Fibroblast of lung (primary cell): Measurements from ENCODE around the gene PKD1L1.

Experiments
- EZH2 ChIP-seq: IDR thresholded peaks from 2 replicates; pipeline ENCODE4 v1.5.1; 2012; ENCODE audit warnings: low read length, control low read depth, mild to moderate bottlenecking; ENCODE audit errors: missing control alignments
- TF ChIP-seq, protein P1 (sequence below), 2 donors: IDR thresholded peaks in 1 of 2; conservative IDR thresholded peaks in 1 of 2; 1 replicate in 1 of 2; 2 replicates in 1 of 2; pipeline ENCODE4 v1.5.1; 2011 to 2012; ENCODE audit warnings: low read length in 2 of 2, control low read depth in 1 of 2, inconsistent platforms in 1 of 2, low read depth in 1 of 2, mild to moderate bottlenecking in 1 of 2

DNA sequence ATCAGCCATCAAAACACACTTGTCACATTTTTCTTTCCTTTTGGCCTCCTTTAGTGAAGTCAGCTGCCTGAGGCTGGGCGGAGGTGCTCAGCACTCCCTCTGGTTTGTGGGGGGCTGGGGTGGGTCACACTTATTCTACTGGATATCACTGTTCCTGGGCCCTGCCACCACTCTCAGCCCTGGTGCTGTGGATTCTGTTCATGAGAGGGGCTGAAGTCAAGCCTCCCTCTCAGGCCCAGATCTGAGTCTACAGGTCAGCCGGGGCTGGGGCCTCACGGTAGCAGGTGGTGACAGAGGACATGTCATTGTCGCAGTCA, 185.6 kb downstream of the PKD1L1 start:
- TF ChIP-seq, protein P1, sequence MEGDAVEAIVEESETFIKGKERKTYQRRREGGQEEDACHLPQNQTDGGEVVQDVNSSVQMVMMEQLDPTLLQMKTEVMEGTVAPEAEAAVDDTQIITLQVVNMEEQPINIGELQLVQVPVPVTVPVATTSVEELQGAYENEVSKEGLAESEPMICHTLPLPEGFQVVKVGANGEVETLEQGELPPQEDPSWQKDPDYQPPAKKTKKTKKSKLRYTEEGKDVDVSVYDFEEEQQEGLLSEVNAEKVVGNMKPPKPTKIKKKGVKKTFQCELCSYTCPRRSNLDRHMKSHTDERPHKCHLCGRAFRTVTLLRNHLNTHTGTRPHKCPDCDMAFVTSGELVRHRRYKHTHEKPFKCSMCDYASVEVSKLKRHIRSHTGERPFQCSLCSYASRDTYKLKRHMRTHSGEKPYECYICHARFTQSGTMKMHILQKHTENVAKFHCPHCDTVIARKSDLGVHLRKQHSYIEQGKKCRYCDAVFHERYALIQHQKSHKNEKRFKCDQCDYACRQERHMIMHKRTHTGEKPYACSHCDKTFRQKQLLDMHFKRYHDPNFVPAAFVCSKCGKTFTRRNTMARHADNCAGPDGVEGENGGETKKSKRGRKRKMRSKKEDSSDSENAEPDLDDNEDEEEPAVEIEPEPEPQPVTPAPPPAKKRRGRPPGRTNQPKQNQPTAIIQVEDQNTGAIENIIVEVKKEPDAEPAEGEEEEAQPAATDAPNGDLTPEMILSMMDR (conservative IDR thresholded peaks at IDR 0.05 in 1 of 2, IDR thresholded peaks at IDR 0.05 in 1 of 2; ENCODE audit: low read depth in 1 of 2, low read length in 2 of 2), result no peak
- TF ChIP-seq EZH2, result no peak
